Measurements from ENCODE around the gene WBP2. TPM values are rescaled to one million over a fixed set of nuclear protein-coding genes. Genes with fewer than 3 reads are reported as not detected.

The WBP2 gene
- total and polyA plus RNA-seq, 9 of the 15 experiments (the other 6 are each of a cell fraction or from before 2014, with no cell fraction given): 2.2 to 74.3 (median 20.0) TPM

GRCh38 chr17:75861927-75862317, 6.8 kb upstream of the WBP2 start:
- H3K27me3 ChIP-seq (ENCODE audit: control insufficient read depth in 2 of 2, insufficient read depth in 2 of 2, low read length in 2 of 2): no peaks in the 10 kb centered on the region
- no peak for TF ChIP-seq NR0B1 (IDR thresholded peaks at IDR 0.05; ENCODE audit: partially characterized antibody)
- TF ChIP-seq HMGXB4 (CRISPR knock-in tag; IDR thresholded peaks at IDR 0.05): no peak
- no peak for TF ChIP-seq FOXM1 (IDR thresholded peaks at IDR 0.05; ENCODE audit: low read depth)
- no peak for TF ChIP-seq FOXM1 (CRISPR knock-in tag; IDR thresholded peaks at IDR 0.05; ENCODE audit: low read depth)
- ATAC-seq: no peak
- H3K9me1 ChIP-seq (ENCODE audit: control insufficient read depth, insufficient read depth, low read length): no peaks in the 10 kb centered on the region
- peaks cover 36 to 37% of the 10 kb centered on the region in 2 experiments for H3K4me1 ChIP-seq (replicated peaks in 1 of 2; ENCODE audit: control insufficient read depth in 2 of 2, insufficient read depth in 2 of 2, low read length in 2 of 2)
- H3K79me2 ChIP-seq (ENCODE audit: control insufficient read depth, insufficient read depth, low read length): no peaks in the 10 kb centered on the region
- intact Hi-C loops (cut with micrococcal nuclease): no loop called here
- peak overlapping the region in 1 of 2 experiments; percentile 13; a peak in 1 of 4 replicates for H3K9ac ChIP-seq (ENCODE audit: insufficient read depth in 1 of 2, low read depth in 2 of 2, low read length in 2 of 2)
- no peak for FAIRE-seq
- DNase-seq (ENCODE audit: extremely low read depth in 1 of 4, low spot score in 3 of 4): no peak
- no TSS peak for BruUV-seq (replicated peaks)
- H4K20me1 ChIP-seq (replicated peaks; ENCODE audit: control insufficient read depth, insufficient read depth, low read length): no peaks in the 10 kb centered on the region
- no peak overlapping the region for H3K4me2 ChIP-seq (ENCODE audit: insufficient read depth, low read length)
- 77% methylated on average over 8 of the region's 9 CpGs for WGBS (ENCODE audit: insufficient coverage, low coverage, missing lambda C conversion rate)
- ChIA-PET CTCF (ENCODE audit: low intra/inter-chr PET ratio) (no interaction called here), POLR2A (interaction anchor here (0.8 to 2.3 kb wide), 7 partner anchors 10 to 87 kb away, joined by 3 to 12 read pairs (median 5); no protein-coding TSS in a partner anchor)
- in situ Hi-C loops (cut with MboI): no loop called here
- peak overlapping the region; percentile 37 for H2AFZ ChIP-seq (ENCODE audit: low read depth, low read length)
- no peak overlapping the region for H3K4me3 ChIP-seq
- no peaks in the 10 kb centered on the region for H3K36me3 ChIP-seq (ENCODE audit: control insufficient read depth, insufficient read depth, low read length)
- H3K9me3 ChIP-seq (replicated peaks; ENCODE audit: control insufficient read depth, insufficient read depth, low read depth, low read length): no peaks in the 10 kb centered on the region
- peak overlapping the region; percentile 52; the same call in 1 of the 3 replicates for H3K27ac ChIP-seq (ENCODE audit: extremely low read depth, low read depth, low read length)

All from K562 (cell line).